Neural crest cell (in vitro differentiated cells): ENCODE data around the gene TBCD. TPM values are rescaled to one million over a fixed set of nuclear protein-coding genes. Genes with fewer than 3 reads are reported as not detected.

Source experiments
- DNase-seq: peaks from one replicate; pipeline ENCODE4 v3.0.0; 2021; ENCODE audit warnings: low read depth, mixed read lengths, low spot score
- H3K27ac Mint-ChIP-seq: one replicate; pipeline ENCODE4 v1.8.0; 2021; ENCODE audit warnings: mild to moderate bottlenecking, mixed read lengths; ENCODE audit not compliant: unreplicated experiment
- H3K27me3 Mint-ChIP-seq: 2 replicates; pipeline ENCODE4 v1.8.0; 2021; ENCODE audit warnings: low read depth, mild to moderate bottlenecking, mixed read lengths
- H3K36me3 Mint-ChIP-seq: 2 replicates; pipeline ENCODE4 v1.8.0; 2021; ENCODE audit warnings: low read depth, mild to moderate bottlenecking, mixed read lengths
- H3K4me1 Mint-ChIP-seq: 2 replicates; pipeline ENCODE4 v1.8.0; 2021; ENCODE audit warnings: mixed read lengths
- H3K4me3 Mint-ChIP-seq: one replicate; pipeline ENCODE4 v1.8.0; 2021; ENCODE audit warnings: mild to moderate bottlenecking, mixed read lengths
- H3K9me3 Mint-ChIP-seq: 2 replicates; pipeline ENCODE4 v1.8.0; 2021; ENCODE audit warnings: mixed read lengths
- total RNA-seq: library from RNA; stranded (reverse); gene quantifications from 2 replicates; pipeline ENCODE4 v1.2.1, GENCODE V29; 2021
- TF ChIP-seq, protein P1 (sequence below): fragments of 200-600 bp; sonication (generic); conservative IDR thresholded peaks from 2 replicates; pipeline ENCODE4 v1.5.0; 2021; ENCODE audit warnings: antibody characterized with exemption, mild to moderate bottlenecking

TBCD gene
- total RNA-seq, 1 donor from 2014 or later, result 166 TPM

DNA sequence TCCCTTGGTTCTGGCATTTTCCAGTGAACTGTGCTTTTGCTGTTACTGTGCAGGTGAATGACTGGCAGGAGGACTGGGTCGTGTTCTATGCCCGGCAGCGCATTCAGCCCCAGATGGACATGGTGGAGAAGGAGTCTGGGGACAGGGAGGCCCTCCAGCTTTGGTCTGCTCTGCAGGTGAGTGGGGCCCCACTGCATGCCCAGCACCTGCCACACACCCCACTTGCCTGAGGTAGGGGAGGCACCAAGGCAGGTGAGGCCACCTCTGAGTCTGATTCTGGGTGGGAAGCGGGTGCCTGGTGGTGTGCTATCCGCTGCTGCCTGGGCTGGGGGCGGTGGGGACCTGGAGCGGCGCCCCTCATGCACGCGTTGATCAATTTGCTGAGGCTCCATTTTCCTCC lies 25.4 kb upstream of the TBCD start:
- Mint-ChIP-seq H3K9me3 (no peaks in the 10 kb centered on the region), H3K4me3 (no peak overlapping the region), H3K4me1 (no peaks in the 10 kb centered on the region), H3K36me3 (peaks cover 22% of the 10 kb centered on the region), H3K27ac (no peak overlapping the region), H3K27me3 (no peaks in the 10 kb centered on the region)
- no peak for DNase-seq
- TF ChIP-seq, protein P1, sequence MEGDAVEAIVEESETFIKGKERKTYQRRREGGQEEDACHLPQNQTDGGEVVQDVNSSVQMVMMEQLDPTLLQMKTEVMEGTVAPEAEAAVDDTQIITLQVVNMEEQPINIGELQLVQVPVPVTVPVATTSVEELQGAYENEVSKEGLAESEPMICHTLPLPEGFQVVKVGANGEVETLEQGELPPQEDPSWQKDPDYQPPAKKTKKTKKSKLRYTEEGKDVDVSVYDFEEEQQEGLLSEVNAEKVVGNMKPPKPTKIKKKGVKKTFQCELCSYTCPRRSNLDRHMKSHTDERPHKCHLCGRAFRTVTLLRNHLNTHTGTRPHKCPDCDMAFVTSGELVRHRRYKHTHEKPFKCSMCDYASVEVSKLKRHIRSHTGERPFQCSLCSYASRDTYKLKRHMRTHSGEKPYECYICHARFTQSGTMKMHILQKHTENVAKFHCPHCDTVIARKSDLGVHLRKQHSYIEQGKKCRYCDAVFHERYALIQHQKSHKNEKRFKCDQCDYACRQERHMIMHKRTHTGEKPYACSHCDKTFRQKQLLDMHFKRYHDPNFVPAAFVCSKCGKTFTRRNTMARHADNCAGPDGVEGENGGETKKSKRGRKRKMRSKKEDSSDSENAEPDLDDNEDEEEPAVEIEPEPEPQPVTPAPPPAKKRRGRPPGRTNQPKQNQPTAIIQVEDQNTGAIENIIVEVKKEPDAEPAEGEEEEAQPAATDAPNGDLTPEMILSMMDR, result no peak

DNA sequence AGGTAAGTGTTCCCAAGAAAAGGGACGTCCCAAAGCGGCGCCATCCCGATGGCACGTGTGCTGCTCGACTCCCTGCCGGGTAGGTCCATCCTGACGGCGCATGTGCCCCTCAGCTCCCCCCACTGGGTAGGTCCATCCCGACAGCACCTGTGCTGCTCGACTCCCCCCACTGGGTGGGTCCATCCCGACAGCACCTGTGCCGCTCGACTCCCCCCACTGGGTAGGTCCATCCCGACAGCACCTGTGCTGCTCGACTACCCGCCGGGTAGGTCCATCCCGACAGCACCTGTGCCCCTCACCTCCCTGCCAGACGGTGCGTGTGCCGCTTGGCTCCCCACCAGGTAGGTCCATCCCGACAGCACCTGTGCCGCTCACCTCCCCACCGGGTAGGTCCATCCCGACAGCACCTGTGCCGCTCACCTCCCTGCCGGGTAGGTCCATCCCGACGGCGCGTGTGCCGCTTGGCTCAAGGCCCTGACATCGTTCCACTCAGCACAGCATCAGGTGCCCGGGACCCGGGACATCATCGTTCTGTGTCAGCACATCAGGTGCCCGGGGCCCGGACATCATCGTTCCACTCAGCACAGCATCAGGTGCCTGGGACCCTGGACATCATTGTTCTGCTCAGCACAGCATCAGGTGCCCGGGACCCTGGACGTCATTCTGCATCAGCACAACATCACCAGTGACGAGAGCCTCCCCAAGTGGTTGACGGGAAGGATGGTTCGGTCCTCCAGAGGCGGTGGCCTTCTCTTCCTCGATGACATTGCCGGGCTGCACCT lies 22.2 kb upstream of the TBCD start:
- no peak for DNase-seq
- Mint-ChIP-seq H3K36me3 (peaks cover 21% of the 10 kb centered on the region), H3K4me1 (no peaks in the 10 kb centered on the region), H3K4me3 (no peak overlapping the region), H3K27me3 (no peaks in the 10 kb centered on the region), H3K9me3 (peaks cover 4% of the 10 kb centered on the region), H3K27ac (no peak overlapping the region)
- TF ChIP-seq, protein P1, result no peak

DNA sequence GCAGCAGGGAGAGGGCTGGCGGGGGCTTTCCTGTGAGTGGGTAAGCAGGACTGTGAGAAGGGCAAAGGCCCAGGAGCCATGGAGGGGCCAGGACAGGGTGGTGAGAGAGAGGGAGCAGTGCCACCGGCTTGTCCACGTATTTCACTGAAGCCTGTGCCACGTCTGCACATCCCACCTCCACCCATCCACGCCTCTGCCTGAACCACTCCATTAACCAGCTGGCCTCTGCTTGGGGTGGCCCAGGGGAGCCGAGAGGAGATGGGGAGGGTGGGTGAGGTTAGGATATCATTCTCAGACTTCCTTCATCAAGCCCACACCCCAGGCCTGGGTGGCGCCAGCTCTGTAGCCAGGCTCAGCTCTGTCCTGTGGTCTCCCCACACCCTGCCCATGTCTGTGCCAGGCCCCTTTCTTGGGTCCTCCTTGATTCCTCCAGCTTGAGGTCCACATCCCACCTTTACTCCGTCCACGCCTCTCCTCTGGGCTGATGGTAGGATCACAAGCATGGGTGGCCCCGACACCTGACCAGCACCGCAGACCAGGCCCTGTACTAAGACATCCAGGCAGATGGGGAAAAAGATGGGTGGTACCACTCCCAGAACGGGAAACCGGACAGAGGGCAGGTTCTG lies 19.6 kb upstream of the TBCD start:
- peak overlapping the region; percentile 27 for H3K27ac Mint-ChIP-seq

DNA sequence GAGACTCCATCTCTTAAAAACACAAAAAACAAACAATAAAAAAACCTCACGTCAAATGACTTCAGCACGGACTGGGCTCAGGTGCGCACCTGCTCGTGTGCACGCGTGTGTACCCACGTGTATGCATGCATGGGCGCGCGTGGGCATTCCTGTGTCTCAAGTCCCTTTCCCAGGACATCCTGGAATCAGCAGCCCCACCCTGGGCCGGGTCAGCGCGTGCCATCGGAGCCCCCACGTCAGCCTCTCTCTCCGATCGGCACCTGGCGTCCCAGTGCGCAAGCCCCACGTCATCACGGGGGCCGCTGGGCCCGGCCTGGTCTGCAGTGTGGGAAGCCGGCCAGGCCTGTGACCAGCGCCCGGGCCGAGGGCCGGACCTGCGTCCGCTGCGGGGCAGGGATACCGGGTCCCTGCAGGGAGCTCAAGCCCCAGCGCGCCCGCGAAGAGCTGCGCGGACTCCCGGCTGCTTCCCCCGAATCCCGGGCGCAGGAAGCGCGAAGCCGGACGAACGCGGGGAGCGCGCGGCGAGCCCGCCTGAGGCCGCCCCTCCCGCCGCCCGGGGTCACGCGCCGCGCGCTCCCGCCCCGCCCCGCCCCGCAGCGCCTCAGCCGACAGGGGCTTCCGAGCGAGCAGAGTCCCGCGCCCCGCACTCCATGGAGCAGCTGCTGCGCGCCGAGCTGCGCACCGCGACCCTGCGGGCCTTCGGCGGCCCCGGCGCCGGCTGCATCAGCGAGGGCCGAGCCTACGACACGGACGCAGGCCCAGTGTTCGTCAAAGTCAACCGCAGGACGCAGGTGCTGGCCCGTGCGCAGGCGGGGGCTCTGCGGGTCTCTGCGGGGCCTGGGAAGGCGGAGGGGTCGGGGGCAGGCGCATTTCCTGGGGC lies 16.6 kb upstream of the TBCD start, which contains the start of gene FN3K:
FN3K (plus strand) TSS at position 629 of the 880 bp plus-strand sequence; CDS start at position 651, 22 bp downstream.
- Mint-ChIP-seq H3K4me3 (peak within 1 kb of the TSS; percentile 81), H3K9me3 (peaks cover 6% of the 10 kb centered on the region), H3K27me3 (no peaks in the 10 kb centered on the region), H3K27ac (no peak within 1 kb of the TSS), H3K4me1 (no peaks in the 10 kb centered on the region), H3K36me3 (peaks cover 22% of the 10 kb centered on the region)
- TF ChIP-seq, protein P1, result no peak
- DNase-seq, result peak; percentile 50

More for the DNA sequence above, 19.6 kb upstream of the TBCD start:
- Mint-ChIP-seq H3K4me3 (no peak overlapping the region), H3K27me3 (no peaks in the 10 kb centered on the region), H3K4me1 (no peaks in the 10 kb centered on the region), H3K36me3 (peaks cover 21% of the 10 kb centered on the region), H3K9me3 (peaks cover 4% of the 10 kb centered on the region)
- DNase-seq, result no peak
- TF ChIP-seq, protein P1, result no peak

DNA sequence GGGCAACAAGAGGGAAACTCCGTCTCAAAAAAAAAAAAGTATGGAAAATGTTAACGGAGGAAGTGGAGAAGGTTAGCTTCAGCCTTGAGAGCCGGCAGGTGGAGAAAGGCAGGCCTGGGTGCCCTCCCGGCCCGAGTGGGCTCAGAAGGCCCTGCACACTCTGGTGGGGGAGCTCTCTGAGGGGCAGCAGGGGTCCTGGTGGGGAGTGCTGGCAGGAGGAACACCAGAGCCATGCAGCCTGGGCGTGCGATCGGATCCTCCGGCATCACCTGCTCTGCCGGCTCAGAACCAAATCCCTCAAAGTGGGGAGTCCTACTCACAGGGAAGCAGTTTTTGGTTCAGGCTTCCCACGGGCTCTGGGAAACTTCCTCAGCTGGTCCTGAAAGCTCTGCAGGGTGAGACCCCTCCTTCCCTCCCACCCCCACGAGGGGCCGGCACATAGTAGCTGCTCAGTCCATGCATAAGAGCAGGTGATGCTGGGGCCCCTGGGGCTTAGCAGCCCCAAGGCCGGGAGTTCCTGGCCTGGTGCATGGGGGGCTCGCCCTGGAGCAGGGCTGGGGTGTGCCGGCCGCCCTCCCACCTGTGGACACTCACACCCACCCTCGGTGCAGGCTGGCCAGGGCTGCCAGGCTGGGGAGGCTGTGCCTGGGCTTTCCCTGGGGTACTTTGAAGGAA lies 15.2 kb upstream of the TBCD start:
- Mint-ChIP-seq H3K27me3 (no peaks in the 10 kb centered on the region), H3K27ac (no peak overlapping the region), H3K4me3 (no peak overlapping the region), H3K9me3 (peaks cover 15% of the 10 kb centered on the region), H3K4me1 (no peaks in the 10 kb centered on the region), H3K36me3 (peaks cover 36% of the 10 kb centered on the region)
- DNase-seq, result no peak
- TF ChIP-seq, protein P1, result no peak
